Stimulated activated CD4-positive, alpha-beta T cell treated with anti-CD3 and anti-CD28 coated beads, Interleukin-4, amount 100 ng/mL, for 48 hours (primary cell): Measurements from ENCODE around the gene ESRRA.

Source experiments
- DNase-seq, 2 donors: peaks; one replicate each; pipeline ENCODE4 v3.0.0-alpha.2; 2020; ENCODE audit warnings: low read depth in 2 of 2

The ESRRA gene

DNA sequence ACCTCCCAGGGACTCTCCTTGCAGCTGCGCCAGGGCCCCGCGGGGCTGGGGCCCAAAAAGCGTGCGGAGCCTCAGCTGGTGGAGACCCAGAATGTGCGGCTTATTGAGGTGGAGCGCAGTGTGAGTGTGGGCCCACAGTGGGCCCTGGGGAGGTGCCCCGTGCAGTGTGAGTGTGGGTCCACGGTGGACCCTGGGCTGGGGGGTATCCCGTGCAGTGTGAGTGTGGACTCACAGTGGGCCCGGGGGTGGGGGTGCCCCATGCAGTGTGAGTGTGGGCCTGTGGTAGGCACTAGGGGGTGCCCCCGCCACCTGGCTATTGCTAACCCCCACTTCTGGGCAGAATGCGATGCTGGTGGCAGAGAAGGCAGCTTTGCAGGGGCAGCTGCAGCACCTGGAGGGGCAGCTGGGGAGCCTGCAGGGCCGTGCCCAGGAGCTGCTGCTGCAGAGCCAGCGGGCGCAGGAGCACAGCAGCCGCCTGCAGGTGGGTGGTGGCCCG, 45.9 kb downstream of the ESRRA start:
- DNase-seq, result no peak

DNA sequence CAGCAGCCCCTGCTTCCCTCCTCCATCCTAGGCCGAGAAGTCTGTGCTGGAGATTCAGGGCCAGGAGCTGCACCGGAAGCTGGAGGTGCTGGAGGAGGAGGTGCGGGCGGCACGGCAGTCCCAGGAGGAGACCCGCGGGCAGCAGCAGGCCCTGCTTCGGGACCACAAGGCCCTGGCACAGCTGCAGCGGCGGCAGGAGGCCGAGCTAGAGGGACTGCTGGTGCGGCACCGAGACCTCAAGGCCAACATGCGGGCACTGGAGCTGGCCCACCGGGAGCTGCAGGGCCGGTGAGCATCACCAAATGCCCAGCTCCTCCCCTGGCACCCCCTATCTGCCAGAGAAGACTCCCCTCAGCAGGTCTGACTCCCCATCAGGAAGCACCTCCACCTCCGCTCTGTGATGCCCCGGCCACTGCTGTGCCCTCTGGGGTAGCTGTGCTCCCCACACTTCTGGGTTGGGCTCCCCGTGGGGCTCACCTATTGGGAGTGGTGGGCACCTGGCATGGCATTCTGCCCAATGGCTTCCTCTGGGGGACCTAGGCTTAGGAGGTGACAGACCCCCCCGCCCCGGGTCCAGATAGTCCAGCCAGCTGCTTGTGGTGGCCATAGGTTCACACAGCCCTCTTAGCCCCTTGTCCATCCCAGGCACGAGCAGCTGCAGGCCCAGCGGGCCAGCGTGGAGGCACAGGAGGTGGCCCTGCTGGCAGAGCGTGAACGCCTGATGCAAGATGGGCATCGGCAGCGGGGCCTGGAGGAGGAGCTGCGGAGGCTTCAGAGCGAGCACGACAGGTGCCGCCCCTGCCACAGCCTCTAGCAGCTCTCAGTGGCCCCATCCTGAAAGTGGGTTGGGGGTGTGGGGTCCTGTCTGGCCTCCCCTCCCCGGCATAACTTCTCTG, 47.0 kb downstream of the ESRRA start:
- no peak for DNase-seq

DNA sequence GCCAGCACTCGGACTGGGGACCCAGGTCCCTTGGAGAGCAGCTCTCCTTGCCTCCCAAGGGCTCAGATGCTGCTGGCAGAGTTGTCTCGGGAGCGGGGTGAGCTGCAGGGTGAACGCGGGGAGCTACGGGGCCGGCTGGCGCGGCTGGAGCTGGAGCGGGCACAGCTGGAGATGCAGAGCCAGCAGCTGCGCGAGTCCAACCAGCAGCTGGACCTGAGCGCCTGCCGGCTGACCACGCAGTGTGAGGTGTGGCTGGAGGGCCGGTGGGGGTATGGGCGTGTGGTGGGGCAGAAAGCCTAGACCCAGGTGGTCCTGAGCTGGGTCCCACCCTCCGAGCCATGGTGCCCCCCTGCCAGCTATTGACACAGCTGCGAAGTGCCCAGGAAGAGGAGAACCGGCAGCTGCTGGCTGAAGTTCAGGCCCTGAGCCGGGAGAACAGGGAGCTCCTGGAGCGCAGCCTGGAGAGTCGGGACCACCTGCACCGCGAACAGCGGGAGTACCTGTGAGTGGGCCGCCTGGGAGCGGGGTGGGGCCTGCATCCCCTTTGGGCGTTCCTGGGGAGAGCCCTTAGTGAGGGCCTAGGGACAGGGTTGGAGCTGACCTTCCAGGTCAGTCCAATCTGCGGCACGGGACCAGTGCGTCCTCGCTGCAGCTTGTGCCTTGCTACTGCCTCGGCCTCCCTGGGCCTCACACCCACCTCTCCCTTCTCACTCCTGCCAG, 47.8 kb downstream of the ESRRA start:
- no peak for DNase-seq

DNA sequence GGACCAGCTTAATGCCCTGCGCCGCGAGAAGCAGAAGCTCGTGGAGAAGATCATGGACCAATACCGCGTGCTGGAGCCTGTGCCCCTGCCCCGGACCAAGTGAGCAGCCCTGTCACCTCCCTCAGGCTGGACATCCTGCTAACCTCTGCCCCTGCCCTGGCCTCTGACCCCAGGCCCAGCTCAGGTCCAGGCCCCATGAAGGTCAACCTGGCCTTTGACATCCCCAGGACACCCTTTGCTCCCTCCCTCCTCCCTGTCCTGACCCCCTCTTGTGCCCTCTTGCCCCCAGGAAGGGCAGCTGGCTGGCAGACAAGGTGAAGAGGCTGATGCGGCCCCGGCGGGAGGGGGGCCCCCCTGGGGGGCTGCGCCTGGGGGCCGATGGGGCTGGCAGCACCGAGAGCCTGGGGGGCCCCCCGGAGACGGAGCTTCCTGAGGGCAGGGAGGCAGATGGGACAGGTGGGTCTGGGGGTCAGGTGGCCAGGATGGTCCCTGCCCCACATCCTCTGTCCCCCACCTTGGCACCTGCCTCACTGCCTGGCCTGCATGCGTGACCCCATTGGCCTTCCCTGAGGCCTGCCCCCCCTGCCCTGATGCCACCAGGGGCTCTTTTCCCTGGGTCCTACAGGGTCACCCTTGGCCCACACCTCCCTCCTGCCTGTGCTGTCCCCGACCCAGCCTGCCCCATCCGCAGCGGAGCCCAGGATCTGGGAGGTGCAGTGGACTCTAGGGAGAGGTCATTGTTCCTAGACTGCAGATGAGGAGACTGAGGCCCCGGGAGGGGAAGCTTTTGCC, 48.6 kb downstream of the ESRRA start:
- no peak for DNase-seq

DNA sequence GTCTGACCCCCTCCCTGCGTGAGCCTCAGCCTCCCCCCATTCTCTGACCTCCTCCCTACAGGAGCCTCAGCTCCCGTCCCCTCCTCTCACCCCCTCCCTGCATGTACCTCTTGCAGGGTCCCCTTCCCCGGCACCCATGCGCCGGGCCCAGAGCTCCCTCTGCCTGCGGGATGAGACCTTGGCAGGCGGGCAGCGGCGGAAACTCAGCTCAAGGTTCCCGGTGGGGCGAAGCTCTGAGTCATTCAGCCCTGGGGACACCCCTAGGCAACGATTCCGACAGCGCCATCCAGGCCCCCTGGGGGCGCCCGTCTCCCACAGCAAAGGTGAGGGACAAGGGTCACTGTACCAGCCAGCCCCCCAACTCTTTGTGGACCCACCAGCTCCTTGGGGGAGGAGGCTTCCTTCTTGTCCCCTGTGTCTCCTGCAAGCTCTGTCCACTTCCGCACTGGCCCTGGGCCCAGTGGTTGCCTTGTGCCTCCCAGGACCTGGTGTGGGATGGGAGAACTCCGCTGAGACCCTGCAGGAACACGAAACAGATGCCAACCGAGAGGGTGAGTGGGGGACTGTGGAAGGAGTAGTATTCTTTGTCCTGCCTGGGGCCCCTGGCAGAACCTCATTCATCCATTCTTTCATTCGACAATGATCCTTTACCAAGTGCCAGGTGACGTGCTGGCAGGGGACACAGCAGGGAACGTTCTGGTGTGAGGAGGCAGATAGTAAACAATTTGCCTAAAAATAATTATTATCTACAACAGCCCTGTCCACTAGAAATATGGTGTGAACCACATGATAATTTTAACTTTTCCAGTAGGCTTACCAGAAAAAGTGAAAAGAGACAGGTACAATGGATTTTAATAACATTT, 50.0 kb downstream of the ESRRA start:
- no peak for DNase-seq

DNA sequence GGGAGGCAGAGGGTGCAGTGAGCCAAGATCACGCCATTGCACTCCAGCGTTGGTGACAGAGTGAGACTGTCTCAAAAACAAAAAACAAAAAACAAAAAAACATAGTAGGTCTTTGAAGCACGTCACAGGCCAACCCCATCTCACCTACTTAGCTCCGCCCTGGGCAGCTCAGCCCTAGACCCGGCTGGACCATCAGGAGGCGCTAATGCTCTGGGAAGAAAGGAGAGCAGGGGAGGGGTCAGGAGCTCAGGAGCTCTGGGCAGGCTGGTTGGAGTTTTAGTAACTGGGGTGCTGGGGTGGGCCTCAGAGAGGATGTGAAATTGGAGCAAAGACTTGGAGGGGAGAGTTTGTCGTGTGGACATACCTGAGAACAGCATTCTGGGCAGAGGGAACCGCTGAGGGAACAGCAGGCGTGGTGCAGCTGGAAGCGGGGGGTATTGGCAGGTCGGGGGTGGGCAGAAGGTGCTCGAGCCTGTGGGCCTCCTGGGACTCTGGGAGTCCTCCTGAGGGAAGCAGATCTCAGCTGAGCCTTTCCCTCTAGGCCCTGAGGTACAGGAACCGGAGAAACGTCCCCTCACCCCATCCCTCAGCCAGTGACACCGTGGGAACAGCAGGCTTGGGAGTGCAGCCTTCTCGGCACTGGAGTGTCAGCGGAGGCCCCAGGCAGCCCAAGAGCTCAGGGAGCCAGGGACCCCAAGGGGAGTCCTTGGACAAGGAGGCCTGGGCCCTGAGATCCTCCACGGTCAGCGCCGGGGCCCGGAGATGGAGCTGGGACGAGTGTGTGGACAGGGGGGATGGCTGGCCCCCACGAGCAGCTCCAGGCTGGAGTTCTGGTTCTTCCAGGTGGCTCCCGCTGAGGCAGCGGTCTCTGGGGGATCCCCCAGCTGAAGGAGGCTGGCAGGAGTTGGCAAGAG, 51.4 kb downstream of the ESRRA start:
- peak in 1 of 2 donors; percentile 43 for DNase-seq

DNA sequence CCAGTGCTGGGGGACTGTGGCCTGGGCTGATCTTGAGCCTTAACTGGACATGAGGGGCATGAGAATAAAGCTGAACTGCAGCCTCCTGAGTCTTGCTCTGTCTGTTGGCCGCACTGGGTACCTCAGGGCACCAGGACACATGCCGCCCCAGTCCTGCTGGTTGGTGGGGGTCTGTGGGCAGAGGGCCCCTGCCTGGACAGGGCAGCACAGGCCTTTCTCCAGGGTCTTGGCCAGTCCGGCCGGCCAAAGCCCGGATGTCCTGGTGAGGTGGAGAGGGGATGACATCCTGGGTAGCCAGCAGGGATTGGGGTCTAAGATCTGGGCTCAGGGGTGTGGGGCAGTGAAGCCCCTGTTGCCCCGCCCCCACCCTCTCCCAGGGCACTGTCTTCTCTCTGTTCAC, 52.1 kb downstream of the ESRRA start:
- DNase-seq, result no peak

DNA sequence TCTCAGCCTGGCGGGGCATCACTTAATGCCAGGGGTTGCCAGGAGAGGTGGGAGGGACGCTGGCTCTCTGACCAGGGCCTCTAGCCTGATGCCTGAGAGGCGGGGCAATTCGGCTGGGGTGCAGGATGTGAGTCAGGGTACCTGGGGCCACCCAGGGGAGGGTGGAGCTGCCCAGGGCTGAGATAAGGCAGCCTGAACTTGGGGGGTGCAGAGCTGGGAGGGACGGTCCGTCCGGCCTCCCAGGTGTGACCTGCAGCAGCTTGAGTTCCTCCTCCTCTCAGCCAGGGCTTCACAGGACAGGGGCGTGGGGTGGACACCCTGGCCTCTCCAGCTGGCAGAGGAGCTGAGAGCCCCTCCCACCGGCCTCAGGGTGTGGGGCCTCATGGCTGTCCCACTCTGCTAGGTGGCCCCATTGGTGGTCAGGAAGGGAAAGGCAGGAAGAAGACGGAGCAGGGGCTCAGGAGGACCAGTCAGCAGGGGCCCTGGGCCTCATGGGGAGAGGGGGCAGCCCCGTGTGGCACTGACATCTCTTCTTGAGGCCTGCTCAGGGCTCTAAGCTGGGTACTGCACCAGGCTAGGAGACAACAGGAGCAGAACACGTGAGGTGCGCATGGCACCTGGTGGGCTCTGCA, 52.7 kb downstream of the ESRRA start:
- peak in 1 of 2 donors; percentile 50 for DNase-seq

DNA sequence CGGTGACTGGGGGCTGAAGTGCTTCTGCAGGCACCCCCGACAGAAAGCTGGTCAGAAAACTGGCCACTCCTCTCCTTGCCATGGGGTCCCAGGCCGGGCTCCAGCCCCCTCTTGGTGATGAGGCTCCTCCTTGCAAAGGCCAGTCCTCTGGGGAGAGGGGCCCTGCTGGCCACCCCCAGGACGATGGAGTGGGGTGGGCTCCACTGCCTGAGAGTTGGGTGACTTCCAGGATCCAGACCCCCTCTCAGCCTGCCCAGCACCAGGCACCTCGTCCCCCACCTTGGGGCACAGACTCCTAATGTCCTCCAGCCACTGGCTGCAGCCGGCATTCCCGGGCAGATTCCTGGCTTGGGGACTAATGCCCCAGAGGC, 53.2 kb downstream of the ESRRA start:
- DNase-seq, result no peak

DNA sequence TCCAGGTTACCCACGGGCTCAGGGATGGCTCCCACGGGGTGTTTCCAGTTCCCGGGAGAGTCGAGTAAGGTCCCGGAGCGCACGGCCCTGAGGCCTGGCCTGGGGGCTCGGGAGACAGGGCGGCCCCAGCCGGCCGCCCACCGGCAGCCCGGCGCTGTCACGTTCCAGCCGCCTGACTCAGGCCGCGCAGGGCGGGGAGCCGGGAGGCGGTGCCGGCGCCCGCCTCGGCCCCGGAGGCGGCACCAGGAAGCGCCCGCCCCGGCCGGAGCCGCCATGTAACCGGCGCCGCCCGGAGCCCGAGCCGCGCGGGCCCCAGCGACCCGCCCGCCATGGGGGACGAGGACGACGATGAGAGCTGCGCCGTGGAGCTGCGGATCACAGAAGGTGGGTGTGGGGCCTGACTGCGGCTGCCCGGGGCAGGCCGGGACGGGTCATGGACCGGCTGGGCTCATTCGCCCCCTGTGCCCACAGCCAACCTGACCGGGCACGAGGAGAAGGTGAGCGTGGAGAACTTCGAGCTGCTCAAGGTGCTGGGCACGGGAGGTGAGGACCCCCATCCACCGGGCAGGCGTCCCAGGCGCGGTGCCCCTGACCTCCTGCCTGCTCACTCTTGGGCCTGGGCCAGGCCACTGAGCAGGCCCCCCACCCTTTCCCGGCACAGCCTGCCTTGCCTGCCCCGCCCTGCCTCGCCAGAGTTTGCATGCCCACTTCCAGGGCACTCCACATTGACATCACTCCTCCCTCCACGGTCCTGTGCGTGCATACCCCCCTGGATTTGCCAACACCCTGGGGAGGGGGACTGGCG, 53.8 kb downstream of the ESRRA start, which contains the start of gene RPS6KA4:
RPS6KA4 (plus strand) TSS at position 256 of the 805 bp plus-strand sequence; CDS start at position 330, 74 bp downstream.
- DNase-seq, result peak in 1 of 2 donors; percentile 52

DNA sequence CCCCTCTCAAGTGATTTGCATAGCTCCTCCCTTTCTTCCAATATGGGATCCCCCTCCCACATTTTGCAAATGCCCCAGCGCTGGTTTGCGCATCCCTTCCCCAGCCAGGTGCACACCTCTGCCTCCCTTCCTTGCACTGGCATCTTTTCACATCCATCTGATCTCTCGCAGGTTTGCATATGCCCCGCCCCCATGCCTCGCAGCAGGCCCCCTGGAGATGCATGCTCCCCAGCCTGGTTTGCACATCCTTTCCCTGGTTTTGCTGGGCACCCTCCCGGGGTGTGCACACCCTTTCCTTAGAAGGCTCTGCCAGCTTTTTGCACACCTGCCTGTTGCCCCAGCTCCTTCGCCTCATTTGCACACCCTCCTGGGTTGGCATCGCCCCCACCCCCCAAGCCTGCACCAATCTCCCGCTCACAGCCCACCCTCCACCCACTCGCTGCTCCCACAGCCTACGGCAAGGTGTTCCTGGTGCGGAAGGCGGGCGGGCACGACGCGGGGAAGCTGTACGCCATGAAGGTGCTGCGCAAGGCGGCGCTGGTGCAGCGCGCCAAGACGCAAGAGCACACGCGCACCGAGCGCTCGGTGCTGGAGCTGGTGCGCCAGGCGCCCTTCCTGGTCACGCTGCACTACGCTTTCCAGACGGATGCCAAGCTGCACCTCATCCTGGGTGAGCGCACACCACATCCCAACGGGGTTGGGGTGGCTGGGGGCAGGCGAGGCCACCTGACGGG, 54.6 kb downstream of the ESRRA start:
- no peak for DNase-seq

DNA sequence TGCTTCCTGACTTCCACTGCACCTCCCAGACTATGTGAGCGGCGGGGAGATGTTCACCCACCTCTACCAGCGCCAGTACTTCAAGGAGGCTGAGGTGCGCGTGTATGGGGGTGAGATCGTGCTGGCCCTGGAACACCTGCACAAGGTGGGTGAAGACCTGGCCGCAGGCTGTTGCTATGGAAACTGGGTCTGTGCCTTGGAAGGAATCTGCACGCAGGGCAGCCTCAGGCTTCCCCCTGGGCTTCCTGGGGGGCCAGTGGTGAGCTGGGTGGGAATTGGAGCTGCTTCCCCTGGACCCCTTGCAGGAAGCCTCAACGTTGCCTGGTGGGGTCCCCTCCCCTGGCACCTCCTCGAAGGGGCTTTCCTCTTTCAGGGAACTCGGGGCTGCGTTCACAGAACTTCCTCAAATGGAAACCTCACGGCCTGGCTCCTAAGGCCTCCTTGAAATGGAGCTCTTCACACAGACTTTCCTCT, 55.2 kb downstream of the ESRRA start:
- DNase-seq, result no peak

DNA sequence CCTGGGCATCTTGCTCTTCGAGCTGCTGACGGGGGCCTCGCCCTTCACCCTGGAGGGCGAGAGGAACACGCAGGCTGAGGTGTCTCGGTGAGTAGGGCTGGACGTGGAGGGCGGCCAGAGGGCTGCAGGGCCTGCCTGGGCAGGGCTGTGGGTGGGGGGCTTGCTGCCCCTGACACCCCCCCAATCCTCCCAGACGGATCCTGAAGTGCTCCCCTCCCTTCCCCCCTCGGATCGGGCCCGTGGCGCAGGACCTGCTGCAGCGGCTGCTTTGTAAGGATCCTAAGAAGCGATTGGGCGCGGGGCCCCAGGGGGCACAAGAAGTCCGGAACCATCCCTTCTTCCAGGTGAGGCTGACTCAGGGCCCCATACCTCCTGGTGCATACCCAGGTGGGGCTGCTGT, 56.3 kb downstream of the ESRRA start:
- no peak for DNase-seq

DNA sequence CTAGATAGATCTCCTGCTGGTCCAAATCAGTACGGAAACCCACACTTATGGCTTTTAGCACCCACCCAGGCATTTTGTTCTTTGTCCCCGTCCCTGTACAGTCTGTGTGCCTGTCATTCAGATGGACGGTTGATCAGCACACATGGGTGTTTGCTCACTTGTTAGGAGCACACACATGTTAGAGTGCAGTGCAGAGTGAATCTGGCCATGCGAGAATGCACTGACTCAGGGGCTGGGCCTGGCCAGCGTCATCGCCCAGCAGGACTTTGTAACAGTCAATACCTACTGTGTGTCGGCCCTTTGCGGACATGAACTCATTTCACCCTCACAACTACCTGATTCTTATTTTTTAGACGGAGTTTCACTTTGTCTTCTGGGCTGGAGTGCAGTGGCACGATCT, 57.0 kb downstream of the ESRRA start:
- no peak for DNase-seq

DNA sequence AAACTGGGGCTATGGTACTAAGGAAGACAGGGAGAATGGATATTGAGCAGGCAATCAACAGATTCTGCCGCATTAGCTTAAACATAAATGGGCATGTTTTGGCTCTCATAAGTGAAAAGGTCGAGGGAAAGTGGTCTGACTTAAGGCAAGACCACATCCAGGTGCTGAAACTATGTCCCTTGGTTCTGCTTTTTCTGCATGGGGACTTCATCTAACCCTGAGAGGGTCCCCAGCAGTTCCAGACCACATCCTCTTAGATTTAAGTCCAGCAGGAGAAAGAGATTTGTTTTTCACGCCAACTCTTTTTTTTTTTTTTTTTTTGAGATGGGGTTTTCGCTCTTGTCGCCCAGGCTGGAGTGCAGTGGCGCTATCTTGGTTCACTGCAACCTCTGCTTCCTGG, 59.1 kb downstream of the ESRRA start:
- no peak for DNase-seq

DNA sequence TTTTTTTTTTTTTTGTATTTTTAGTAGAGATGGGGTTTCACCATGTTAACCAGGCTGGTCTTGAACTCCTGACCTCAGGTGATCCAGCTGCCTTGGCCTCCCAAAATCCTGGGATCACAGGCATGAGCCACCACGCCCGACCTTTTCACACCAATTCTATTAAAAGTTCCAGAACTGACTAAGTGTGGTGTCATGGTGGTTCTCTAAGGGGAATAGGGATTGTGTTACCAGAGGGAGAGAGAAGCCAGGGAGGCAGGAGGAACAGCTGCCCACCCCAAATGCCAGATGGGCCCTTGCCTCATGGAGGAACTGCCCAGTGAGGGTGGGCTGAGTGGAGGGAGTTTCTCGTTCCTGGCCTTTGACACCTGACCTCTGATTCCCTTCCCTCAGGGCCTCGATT, 59.6 kb downstream of the ESRRA start:
- DNase-seq, result no peak
